Activated CD8-positive, alpha-beta memory T cell treated with anti-CD3 and anti-CD28 coated beads, Interleukin-2, amount 50 U/mL, for 1 hour (primary cell): ENCODE results near the gene DDIT3.

ENCODE experiments used
- DNase-seq: peaks from one replicate; pipeline ENCODE4 v3.0.0-alpha.2; 2020; ENCODE audit errors: extremely low read depth

Gene DDIT3

DNA sequence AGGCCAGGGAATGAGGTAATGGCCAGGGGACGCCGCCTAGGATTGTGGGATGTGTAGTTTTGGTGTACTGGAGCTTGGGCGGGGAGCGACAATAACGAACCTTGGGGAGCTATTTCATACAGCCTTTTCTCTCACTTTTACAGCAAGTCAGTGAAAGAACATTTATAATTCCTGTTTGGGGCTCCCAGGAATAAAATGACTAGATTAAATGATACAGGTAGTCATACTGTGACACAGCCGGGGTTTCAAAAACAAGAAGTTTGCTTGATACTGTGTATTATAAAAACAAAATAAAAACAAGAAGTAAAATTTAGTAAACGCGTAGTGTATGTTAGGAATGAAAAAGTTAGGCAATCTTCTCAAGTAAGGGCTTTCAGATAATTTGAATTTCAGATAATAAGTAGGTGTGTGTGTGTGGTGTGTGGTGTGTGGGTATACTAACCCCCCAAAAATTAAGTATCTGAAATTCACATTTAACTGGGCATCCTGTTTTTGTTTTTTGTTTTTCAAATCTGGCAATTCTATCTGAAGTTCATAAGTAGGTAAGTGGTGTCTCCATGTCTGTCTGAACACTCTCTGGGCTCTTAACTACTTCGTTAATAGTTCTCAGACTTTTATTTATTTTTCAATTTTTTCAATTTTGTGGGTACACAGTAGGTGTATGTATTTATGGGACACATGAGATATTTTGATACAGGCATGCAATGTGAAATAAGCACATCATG lies 27.1 kb upstream of the DDIT3 start:
- no peak for DNase-seq

DNA sequence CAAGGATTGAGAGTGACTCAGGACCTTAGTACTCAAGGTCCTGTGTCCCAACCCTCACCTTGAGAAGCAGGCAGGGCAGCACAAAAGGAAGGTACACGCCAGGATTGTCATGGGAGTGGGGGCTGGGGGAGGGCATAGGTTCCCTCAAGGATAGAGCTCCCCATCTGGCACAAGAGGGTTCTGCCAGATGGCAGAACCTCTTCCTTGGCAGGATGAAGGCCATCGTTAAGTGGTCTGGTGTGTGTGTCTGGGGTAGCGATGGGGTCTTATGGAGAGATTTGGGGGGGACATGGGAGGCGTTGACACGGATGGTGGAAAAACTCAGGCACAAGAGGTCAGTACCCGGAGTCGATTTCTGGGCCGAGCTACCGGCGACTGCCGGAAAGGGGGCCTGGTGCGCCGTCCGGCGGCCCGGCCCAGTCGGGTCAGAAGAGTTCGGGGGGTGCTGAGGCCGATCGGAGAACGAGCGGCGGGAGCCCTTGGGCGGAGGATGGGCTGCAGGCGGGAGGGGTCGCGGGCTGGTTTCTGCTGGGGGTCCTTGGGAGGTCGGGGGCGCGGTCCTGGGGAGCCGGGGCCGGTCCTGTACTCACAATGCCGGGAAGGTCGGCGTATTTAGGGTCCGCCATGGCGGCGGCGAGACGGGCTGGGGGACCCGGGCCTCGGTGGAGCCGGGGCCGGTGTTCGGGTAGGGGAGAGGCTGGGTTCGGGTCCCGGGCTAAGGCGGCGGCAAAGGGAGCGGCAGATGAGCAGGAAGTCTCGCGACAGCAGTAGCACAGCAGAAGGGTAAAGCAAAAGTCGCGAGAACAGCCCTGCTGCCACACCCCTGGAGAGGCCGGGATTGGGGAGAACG lies 26.3 kb upstream of the DDIT3 start, which contains the start of gene DCTN2:
Gene DCTN2 (minus strand): TSS at position 755 of the 850 bp plus-strand sequence. CDS start 129 bp downstream, at position 626.
- DNase-seq = peak; percentile 85

DNA sequence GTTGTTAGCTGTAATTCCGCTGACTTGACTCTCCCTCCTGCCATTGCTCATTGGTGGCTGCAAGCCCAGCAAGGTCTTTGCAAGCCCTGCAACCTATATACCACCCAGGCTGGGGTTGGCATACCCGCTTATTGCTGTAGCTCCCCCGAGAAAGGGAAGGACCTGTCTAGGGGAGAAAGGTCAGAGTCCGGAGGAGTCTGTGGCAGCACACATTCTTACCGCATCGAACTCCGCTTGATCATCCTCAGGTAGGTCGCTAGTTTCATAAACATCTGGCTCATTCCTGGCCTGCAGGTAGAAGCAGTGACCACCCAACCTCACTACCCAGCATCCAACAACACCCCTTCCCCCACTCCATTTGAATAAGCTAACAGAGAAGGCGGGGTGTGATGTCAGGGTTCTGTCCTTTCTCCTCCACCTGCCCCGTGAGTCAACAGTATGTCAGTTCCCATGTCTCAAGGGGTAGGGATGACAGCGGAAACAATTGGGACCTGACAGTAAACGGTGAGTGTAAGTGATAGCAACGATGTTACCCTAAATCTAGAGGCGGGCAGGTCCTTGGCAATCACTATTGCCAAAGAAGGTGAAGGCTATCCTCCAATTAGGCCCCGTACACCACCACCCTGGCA lies 25.6 kb upstream of the DDIT3 start:
- no peak for DNase-seq

DNA sequence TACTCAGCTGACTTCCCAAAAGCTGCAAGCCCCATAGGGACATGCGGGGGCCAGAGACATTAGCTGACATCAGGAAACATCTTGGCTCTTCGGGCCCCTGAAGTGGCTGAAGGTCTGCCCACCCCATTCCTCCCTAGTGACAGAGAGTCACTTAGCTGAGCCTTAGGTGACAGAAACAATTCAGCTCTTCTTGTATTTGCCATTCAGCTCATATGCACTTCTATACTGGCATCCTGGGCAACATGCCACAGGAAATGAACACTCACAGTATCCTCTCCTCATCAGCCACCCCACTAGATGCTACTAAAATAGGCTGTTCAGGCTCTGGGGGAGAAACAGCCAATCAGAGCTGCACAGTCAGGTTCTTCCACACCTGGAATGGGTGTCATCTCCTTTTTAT lies 23.3 kb upstream of the DDIT3 start:
- DNase-seq = no peak

DNA sequence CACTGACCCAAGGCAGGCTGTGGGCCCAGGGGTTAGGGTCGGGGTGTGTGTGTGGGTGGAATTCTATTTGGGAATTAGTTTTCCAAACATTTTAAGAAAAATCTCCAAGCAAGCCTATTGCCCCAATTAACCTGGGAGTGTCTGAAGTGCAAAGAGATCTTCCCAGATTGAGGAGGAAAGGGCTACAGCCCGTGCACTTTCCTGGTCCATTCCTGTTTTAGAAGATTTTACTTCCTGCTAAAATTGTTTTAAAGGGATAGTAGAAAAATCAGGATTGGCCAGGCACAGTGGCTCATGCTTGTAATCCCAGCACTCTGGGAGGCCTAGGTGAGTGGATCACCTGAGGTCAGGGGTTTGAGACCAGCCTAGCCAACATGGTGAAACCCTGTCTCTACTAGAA lies 21.4 kb upstream of the DDIT3 start:
- DNase-seq = no peak

DNA sequence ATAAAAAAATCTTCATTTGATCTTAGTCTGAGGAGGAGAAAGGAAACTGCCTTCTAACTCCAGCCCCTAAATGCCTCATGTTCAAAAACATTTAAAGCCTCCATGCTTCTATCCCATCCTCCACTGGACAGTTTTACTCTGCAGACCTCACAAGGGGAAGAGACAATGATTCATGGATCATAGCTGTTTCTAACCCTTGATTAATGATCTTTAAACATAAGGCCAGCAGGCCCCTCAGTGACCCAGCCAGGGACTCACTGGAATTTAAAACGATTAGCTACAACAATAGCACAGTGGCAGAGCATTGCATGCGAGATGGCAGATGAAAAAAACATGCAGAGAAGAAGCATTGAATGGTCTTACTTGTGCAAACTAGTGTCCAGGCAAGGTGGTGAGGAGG lies 20.7 kb upstream of the DDIT3 start:
- DNase-seq = no peak

DNA sequence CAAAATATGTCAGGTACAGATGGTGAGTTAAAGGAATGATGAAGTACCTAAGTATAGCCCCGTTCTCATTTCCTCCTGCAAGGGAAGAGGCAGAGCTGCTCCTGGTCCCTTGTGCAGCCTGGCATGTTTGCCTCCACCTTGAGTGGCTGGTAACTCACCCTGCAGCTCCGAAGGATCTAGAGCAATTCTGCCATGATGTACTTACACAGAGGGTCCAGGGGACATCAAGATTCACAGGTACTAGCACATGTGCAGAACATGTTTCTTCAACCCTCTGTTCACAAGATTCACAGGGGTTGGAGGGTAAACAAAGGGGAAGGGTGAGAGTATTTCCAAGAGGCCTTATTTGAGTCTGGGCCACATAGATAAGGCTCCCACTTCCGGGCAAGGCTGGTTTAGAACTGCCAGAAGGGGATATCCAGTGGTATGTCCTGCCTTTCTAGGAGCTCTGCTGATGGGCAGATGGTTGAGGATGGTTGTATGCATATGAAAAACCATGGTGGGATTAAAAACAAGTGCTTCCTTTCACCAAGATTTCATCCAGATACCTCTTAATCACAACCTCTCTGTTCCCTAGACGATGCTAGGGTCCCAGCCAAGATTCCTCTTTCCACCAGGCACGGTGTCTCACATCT lies 18.9 kb upstream of the DDIT3 start:
- DNase-seq = no peak

DNA sequence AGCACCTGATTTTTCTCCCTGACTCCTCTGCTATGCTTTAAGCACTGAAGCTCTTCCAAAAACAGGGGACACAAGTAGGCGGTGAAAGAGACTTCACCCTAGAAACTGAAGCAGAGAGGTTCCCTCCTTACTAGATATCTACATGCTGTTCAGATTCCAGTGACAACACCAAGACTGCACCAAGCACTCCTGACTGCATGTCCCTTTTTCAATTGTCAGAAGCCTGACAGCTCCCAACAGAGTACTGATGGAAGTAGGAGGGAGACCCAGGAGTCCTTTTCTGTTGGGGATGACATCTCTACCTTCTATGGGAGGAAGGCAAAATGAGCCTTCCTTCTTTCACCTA lies 16.3 kb upstream of the DDIT3 start:
- no peak for DNase-seq

DNA sequence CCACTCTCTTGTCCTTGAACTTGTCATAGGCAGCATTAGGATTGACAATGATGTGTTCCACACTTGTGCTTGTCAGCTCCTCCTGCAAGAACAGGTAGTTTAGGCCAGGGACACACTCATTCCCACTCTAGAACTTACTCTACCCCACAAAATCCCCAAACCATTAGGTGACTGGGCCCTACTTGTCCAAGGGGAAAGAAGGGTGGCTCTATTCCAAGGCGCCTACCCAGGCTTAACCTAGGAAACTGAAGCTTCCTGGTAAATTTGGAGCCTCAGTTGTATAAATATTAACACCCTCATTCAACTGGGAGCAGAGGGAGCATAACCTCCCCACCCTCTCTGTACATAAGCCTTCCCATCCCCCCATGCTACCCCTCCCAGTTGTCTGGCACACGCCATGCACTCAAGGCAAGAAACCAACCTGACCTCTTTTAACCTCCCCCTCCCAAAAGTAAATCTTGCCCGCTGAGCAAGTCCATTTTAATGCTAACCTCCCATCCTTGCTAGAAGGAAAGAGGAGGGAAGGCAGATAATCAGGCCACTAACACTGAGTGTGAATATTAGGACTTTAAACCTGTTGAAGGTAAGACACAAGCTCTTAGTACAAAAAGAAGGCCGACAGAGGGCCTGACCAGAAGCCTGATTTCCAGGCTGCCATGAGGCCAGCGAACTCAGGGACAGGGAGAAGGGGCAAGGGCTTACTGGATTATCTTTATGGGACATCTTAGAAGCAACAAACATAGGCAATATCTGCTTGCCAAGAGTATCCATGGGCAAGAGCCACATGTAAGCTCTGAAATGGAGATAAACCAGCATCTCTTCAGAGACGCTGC lies 15.7 kb upstream of the DDIT3 start:
- no peak for DNase-seq

DNA sequence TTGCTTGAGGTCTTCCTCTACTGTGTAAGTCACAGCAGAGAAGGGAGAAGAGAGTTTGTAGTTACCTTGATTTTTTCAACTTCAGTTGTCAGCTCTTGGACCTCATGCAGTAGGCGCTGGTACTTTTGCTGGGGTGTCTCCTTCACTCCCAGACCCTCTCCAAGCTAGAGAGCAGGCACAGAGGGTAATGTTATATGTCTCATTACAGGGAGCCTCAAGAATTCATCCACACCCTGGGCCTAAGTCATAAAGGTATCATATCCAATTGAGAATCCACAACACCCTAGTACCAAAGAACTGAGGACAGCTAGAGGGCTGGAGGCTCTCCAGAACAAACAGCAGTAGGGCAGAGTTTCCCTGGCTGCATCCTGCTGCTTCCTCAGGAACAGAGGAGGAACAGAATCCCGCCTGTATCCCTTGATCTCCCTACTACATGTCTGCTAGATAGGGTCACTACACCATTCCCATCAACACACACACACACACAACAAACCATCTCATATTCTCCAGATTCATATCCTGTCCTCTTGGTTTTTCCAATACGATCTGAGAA lies 14.8 kb upstream of the DDIT3 start:
- DNase-seq = no peak

DNA sequence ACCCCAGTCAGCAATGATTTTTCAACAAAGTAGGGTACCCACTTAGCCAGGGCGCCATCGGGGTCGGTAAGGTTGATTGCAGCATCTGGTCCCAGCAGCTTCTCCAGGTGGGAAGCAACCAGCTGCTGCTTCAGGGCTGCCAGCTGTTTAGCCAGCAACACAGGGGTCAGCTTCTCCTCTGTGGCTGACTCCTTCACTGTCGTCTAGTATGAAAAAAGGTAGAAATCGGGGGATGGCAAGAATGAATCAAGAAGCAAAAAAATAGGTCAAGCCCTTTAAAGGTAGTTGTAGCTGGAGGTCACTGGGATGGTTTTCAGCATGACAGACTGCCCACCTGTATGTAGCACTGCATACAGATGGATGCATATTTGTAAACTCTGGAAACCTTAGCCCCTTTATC lies 13.9 kb upstream of the DDIT3 start:
- DNase-seq = no peak

DNA sequence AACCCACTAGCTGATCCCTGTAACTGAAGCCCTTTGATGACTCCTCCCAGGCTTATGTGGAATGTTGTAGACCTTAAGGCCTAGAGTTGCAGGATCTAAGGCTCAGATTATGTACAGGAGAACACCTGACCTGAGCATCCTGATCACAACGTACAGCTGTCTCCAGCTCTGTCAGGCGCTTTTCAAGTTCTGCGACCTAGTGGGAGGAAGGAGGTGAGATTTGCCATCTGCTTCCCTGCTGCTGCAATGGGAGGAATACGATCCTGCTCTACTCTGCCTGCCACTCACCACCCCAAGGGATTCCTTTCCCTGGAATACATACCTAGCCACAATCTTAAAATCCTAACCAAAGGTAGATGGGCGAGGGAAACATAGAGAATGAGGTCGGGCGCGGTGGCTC lies 12.8 kb upstream of the DDIT3 start:
- no peak for DNase-seq

DNA sequence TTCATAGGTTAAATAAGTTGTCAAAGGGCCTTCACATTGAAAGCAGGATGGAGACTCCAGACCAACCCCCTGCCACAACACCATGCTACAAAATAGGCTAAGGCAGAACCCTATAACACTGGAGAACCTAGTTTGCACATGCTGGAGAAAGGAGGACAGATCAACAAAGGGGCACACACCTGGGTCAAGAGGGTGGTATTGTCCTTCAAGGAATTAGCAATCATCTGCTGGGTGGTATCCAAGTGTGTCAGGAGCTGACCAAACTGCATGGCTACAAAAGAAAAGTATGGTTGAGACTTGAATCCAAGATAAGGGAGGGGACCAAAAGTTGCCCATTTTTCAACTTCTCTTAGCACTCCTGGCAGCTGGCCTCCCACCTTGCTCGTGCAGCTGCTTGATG lies 11.5 kb upstream of the DDIT3 start:
- no peak for DNase-seq

DNA sequence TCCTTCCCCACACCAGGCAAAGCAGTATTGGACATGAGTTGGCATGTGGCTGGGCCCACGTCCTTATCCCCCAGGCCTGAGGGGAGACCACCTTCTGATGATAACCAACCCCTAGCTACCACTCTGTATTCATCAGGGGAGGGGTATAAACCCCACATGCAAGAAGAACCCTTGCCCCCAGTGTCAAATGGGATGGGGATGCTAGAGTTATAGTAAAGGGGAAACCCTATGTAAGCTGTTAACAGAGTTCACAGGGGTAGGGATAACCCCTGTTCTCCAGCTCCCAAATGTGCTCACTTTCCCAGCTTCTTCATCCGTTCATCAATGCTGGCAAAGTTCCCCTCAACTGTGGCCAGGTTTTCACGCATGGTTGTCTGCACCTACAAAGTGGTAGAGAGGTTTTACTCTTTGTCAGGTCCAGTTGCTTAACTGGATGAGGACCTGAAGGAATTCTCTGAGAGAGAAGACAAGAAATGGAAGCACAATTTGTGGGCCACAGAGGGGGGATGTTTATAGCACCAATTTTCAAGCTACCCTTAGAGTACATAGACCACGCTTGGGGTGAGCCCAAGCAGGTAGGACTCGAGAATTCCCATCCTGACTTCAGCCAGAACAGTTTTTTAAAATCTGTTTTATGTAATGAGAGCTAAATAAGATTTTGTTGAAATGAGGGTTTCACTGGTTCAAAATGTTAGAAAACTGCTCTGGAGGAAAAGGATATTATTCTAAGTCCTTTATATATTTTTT lies 10.3 kb upstream of the DDIT3 start:
- no peak for DNase-seq

DNA sequence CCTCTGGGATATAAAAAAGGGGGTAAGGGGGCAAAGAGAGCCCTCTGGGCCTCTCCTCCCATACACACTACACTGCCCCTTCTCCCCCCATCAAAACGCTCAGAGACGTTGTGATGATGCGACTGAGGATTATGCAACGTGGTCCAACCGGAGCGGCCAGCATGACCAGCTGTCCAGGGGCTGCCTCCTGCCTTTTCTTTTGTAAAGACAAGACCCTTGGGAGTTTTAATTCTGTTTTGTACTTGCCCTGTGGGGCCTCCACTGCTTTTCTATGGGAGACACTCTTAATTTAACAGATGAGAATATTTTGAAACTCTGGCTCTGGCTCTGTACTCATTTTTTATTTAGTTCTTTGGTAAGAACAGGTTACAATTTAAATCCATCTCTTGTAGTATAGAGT lies 9.5 kb upstream of the DDIT3 start:
- DNase-seq = no peak

DNA sequence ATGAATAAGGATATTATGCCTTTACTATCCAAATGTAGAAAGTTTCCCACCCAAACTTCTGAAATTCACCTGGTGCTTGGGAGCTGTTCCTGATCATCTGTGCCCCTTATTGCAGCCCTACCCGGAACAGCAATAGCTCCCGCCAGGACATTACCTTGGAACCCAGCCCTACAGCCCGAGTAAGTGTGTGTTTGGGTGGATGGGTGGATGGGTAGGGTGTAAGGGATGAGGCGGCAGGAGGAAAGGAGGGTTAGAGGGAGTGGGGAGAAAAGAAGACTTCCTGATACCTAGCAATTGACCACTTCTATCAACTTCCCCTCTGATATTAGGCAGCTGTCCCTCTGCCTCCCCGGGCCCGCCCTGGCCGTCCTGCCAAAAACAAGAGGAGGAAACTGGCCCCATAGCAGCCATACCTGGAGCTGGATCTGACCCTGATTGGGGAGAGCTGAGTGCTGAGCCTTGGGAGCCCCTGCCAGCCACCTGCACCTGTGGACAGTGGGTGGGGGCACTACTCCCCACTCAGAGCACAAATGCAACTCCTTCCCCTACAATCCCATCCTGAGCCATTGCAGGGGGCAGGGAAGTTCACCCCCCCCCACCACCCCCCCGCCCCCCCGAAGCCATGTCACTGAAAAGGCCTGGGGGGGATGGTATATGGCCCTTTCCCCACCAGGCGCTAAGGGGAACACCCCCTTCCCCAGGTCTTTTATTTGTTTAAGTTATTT lies 8.7 kb upstream of the DDIT3 start:
- no peak for DNase-seq

DNA sequence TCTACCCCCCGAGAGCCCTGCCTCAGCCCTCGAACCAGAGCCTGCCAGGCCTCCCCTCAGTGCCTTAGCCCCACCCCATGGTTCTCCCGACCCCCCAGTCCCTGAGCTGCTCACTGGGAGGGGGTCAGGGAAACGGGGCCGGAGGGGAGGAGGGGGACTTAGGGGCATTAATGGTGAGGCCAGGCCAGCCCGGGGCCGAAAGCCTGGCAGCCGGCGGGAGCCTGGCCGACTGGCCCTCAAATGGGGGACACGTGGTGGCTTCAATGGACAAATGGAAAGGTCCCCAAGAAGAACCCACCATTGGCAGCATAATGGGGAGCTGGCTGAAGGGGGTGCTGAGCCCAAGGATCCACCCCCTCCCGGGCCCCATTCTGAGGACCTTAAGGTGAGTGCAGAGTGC lies 7.9 kb upstream of the DDIT3 start:
- no peak for DNase-seq

DNA sequence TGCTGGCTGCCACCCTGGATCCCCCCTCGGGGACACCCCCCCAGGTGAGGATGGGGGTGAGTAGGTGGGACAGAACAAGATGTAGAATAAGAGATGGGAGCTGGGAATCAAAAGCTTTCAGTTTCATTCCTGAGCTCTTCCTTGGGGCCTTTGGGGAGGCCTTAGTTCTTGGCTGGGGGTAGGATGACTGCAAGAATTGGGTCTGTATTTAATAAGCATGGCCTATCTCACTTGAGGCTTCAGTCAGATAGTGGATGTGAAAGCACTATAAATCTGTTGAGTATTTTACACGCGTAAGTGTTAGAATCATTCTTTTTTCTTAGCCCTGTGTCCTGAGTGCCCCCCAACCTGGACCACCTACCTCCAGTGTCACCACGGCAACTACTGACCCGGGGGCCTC lies 6.9 kb upstream of the DDIT3 start:
- DNase-seq = no peak

DNA sequence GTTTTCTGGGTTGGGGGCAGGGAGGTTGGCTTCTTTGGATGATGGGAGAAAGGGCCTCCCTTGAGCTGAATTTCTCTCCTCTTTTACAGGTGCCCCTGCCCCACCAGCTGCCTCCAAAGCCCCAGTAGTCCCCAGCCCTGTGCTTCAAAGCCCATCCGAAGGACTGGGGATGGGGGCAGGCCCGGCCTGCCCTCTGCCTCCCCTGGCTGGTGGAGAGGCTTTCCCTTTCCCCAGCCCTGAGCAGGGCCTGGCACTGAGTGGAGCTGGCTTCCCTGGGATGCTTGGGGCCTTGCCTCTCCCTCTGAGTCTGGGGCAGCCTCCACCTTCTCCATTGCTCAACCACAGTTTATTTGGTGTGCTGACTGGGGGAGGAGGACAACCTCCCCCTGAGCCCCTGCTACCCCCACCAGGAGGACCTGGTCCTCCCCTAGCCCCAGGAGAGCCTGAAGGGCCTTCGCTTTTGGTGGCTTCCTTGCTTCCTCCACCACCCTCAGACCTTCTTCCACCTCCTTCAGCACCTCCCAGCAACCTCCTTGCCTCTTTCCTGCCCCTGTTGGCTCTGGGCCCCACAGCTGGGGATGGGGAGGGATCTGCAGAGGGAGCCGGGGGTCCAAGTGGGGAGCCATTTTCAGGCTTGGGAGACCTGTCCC lies 6.3 kb upstream of the DDIT3 start:
- DNase-seq = no peak
